Daoy (cell line): Measurements from ENCODE around the gene CDC23. TPM values are rescaled to one million over a fixed set of nuclear protein-coding genes. Genes with fewer than 3 reads are reported as not detected.
A peak's percentile ranks its signal among the peaks of the same experiment; 100 is the strongest.
"Not testable (repeated sequence)": the region's sequence is repeated elsewhere in the genome, so short reads cannot be mapped to it uniquely, and the experiment has no call there.

Source experiments
- DNase-seq: peaks from one replicate; pipeline ENCODE4 v3.0.0-alpha.2; 2015; ENCODE audit warnings: low read depth
- total RNA-seq: library from RNA; depleted of rRNA; stranded (reverse); fragments of >200 nt; shearing (Covaris generic); gene quantifications from 2 replicates; pipeline ENCODE4 v1.2.3, GENCODE V29; 2014; rRNA removed

The CDC23 gene
- 44.6 and 46.3 TPM in 2 replicates for total RNA-seq

- DNase-seq = peak; percentile 98
These were observed at the start of gene CDC23 for GRCh38 chr5:138213161-138214029. TSS of gene CDC23 (minus strand) at chr5:138213323. CDS start at chr5:138213312, 11 bp downstream.

- DNase-seq = no peak
These were observed 45.7 kb upstream of the CDC23 start for GRCh38 chr5:138258704-138259292.

GRCh38 chr5:138257583-138257982 lies 44.5 kb upstream of the CDC23 start:
- DNase-seq = no peak

- no peak for DNase-seq
These were observed 39.8 kb upstream of the CDC23 start for GRCh38 chr5:138252944-138253343.

- DNase-seq = not testable (repeated sequence)
These were observed 34.7 kb upstream of the CDC23 start for GRCh38 chr5:138247800-138248199.

- DNase-seq = no peak
These were observed 33.7 kb upstream of the CDC23 start for GRCh38 chr5:138246822-138247221.

- DNase-seq = no peak
These were observed 33.2 kb upstream of the CDC23 start for GRCh38 chr5:138246334-138246733.

- DNase-seq = no peak
These were observed 32.6 kb upstream of the CDC23 start for GRCh38 chr5:138245717-138246116.

GRCh38 chr5:138243794-138244193 lies 30.7 kb upstream of the CDC23 start:
- no peak for DNase-seq

GRCh38 chr5:138241688-138242571 lies 28.8 kb upstream of the CDC23 start:
- DNase-seq = peak; percentile 28

- DNase-seq = no peak
These were observed 27.7 kb upstream of the CDC23 start for GRCh38 chr5:138240650-138241385.

- DNase-seq = no peak
These were observed 24.9 kb upstream of the CDC23 start for GRCh38 chr5:138238034-138238433.

GRCh38 chr5:138234651-138235050 lies 21.5 kb upstream of the CDC23 start:
- DNase-seq = no peak

- DNase-seq = no peak
These were observed 20.2 kb upstream of the CDC23 start for GRCh38 chr5:138233280-138233679.

GRCh38 chr5:138230981-138231589 lies 18.0 kb upstream of the CDC23 start:
- peak; percentile 63 for DNase-seq

- peak; percentile 72 for DNase-seq
These were observed 17.1 kb upstream of the CDC23 start for GRCh38 chr5:138230261-138230660.

GRCh38 chr5:138229387-138229786 lies 16.3 kb upstream of the CDC23 start:
- no peak for DNase-seq

- no peak for DNase-seq
These were observed 13.8 kb upstream of the CDC23 start for GRCh38 chr5:138226910-138227309.

GRCh38 chr5:138224712-138225111 lies 11.6 kb upstream of the CDC23 start:
- no peak for DNase-seq

- no peak for DNase-seq
These were observed 10.4 kb upstream of the CDC23 start for GRCh38 chr5:138223532-138223931.

GRCh38 chr5:138216799-138217198 lies 3.7 kb upstream of the CDC23 start:
- DNase-seq = no peak
